IPS-18a (cell line): ENCODE results near the gene CSF1R.
"Not testable (repeated sequence)": the region's sequence is repeated elsewhere in the genome, so short reads cannot be mapped to it uniquely, and the experiment has no call there.

Experiments
- H3K27ac ChIP-seq: one replicate; pipeline ENCODE4 v1.5.1; 2013; ENCODE audit warnings: low read length
- H3K27me3 ChIP-seq: one replicate; pipeline ENCODE4 v1.6.1; 2013; ENCODE audit warnings: mild to moderate bottlenecking, low read length; ENCODE audit not compliant: control insufficient read depth, insufficient read depth
- H3K36me3 ChIP-seq: one replicate; pipeline ENCODE4 v1.6.1; 2013; ENCODE audit warnings: low read depth, low read length; ENCODE audit not compliant: control insufficient read depth
- H3K4me1 ChIP-seq: one replicate; pipeline ENCODE4 v1.6.1; 2013; ENCODE audit warnings: low read depth, low read length; ENCODE audit not compliant: control insufficient read depth
- H3K4me3 ChIP-seq: one replicate; pipeline ENCODE4 v1.5.1; 2013; ENCODE audit warnings: low read length
- H3K9ac ChIP-seq: one replicate; pipeline ENCODE4 v1.6.1; 2013; ENCODE audit warnings: mild to moderate bottlenecking, low read length, moderate library complexity
- H3K9me3 ChIP-seq: one replicate; pipeline ENCODE4 v1.6.1; 2013; ENCODE audit warnings: low read depth, low read length; ENCODE audit not compliant: control insufficient read depth

Gene CSF1R

DNA sequence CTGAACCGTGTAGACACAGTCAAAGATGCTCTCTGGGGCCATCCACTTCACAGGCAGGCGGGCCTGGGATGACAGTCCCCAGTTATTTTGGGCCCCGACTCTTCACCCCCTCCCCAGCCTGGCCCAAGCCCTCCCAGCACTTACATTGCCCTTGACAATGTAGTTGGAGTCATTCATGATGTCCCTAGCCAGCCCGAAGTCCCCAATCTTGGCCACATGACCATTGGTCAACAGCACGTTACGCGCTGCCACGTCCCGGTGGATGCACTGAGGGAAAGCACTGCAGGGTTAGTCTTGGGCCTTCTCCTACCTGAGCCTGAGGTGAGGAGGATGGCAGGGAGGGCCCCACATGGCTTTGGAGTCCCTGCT is 30.3 kb downstream of the CSF1R start:
- no peak overlapping the region for H3K4me3 ChIP-seq
- peaks cover 23% of the 10 kb centered on the region for H3K36me3 ChIP-seq
- no peak overlapping the region for H3K9ac ChIP-seq
- no peak overlapping the region for H3K27ac ChIP-seq
- H3K27me3 ChIP-seq = no peaks in the 10 kb centered on the region
- H3K9me3 ChIP-seq = no peaks in the 10 kb centered on the region
- H3K4me1 ChIP-seq = peaks cover 13% of the 10 kb centered on the region

DNA sequence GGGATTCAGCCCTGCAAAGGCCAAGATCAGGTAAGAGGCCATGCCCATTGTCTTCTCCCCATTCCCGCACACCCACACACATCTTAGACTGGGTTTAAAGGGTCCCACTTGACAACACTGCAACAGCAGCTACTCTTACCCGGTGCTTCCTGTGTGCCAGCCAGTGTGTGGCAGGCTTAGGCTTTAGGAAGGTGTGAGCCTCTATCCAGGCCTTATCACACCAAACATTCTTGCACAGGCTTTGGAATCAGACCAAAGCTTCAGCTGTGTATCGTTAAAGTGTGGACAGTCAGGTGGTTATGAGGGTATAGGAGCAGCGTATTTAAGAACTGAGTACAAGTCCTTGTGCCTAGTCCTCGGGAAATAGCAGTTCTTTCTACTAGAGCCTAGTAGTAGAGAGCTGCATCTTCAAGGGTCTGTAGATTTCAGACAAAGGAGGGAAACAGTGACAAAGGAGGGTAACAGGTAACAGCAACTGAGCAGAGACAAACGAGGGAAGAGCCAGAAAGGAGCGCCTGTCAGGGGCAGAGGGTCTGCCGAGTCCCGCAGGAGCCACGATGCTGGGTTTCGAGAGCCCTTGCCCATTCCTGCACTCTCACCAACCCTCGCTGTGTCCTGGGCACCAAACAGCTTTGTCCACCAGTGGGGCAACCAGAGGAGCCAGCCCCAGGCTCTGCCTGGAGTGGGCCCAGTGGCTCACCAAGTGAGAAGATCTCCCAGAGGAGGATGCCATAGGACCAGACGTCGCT is 30.9 kb downstream of the CSF1R start:
- no peaks in the 10 kb centered on the region for H3K27me3 ChIP-seq
- H3K27ac ChIP-seq = no peak overlapping the region
- no peak overlapping the region for H3K4me3 ChIP-seq
- peaks cover 28% of the 10 kb centered on the region for H3K36me3 ChIP-seq
- no peaks in the 10 kb centered on the region for H3K9me3 ChIP-seq
- peaks cover 13% of the 10 kb centered on the region for H3K4me1 ChIP-seq
- no peak overlapping the region for H3K9ac ChIP-seq

DNA sequence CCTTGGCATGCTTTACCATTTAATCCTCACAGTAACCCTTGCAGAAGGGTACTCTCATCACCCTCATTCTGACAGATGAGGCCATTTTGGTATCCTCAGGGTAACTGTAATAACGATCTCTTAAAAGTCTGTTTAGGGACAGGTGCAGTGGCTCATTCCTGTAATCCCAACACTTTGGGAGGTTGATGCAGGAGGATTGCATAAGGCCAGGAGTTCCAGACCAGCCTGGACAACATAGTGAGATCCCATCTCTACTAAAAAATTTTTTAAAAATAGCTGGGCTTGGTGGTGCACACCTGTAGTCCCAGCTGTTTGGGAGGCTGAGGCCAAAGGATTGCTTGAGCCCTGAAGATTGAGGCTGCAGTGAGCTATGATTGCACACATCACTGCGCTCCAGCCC is 31.8 kb downstream of the CSF1R start:
- Histone ChIP-seq H3K36me3 (peaks cover 36% of the 10 kb centered on the region), H3K9me3 (no peaks in the 10 kb centered on the region), H3K27ac (no peak overlapping the region), H3K27me3 (no peaks in the 10 kb centered on the region), H3K4me1 (peaks cover 13% of the 10 kb centered on the region), H3K9ac (no peak overlapping the region), H3K4me3 (no peak overlapping the region)

DNA sequence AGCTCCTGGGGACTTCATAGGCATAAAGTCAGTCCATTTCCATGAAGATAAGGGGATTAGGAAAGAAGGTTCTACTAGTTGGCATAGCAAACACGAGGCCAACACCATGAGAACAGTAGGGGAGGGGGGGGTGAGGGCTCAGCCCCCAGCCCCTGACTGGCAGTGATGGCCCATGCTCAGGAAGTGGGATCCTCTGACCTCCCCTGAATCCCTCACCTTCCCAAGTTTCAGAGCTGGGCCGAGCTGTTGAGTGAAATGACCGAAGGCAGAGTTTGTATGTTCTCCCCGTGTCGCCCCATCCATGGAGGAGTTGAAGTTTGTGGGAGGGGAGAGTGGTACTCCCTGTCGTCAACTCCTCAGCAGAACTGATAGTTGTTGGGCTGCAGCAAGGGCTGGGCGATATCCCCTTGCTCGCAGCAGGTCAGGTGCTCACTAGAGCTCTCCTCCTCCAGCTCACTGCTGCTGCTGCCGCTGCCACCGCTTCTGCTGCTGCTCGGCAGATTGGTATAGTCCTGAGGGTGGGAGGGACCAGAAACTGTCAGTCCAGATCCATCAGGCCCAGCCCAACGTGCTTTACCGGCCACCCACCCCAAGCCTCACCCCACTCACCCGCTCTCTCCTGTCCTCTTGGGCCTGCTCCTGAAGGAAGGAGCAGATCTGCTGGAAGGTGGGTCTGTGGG is 32.5 kb downstream of the CSF1R start:
- Histone ChIP-seq H3K27ac (no peak overlapping the region), H3K9me3 (no peaks in the 10 kb centered on the region), H3K4me3 (no peak overlapping the region), H3K9ac (no peak overlapping the region), H3K36me3 (peaks cover 43% of the 10 kb centered on the region), H3K4me1 (peaks cover 13% of the 10 kb centered on the region), H3K27me3 (no peaks in the 10 kb centered on the region)

DNA sequence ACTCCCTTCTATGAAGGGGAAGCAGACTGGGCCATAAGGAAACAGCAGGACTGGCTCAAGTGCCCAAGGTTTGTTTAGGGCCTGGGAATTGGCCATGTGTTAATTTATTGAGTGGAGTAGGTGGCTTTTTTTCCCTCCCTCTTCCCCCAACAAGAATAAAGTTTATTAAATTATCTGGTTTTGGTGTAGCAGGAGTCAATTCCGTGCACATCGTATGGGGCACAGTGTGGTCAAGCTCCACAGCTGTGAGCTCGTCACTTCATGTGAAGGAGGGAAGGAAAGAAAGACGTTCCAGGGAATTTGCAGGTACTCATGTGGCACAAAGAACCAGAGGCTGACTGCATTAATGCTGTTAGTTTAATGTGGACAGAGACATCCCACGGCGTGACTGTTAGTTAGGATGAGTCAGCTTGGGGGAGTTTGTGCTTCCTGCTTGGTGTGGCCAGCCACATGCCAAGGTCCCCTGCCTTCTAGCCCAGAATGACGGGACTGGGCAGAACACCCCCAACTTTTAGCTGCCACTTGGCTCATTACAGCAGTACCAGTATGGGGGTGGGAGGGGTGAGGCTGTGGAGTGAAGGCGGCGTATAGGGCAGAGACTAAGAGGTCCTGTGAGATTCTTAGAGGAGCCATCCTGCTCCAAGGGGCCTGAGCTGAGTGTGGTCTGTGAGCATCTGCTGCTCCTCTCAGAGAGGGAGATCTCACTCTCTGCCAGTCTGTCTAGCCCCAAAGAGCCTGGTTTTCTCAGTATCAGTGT is 33.2 kb downstream of the CSF1R start:
- Histone ChIP-seq H3K27ac (no peak overlapping the region), H3K4me1 (peaks cover 9% of the 10 kb centered on the region), H3K36me3 (peaks cover 51% of the 10 kb centered on the region), H3K27me3 (no peaks in the 10 kb centered on the region), H3K9ac (no peak overlapping the region), H3K4me3 (no peak overlapping the region), H3K9me3 (no peaks in the 10 kb centered on the region)

DNA sequence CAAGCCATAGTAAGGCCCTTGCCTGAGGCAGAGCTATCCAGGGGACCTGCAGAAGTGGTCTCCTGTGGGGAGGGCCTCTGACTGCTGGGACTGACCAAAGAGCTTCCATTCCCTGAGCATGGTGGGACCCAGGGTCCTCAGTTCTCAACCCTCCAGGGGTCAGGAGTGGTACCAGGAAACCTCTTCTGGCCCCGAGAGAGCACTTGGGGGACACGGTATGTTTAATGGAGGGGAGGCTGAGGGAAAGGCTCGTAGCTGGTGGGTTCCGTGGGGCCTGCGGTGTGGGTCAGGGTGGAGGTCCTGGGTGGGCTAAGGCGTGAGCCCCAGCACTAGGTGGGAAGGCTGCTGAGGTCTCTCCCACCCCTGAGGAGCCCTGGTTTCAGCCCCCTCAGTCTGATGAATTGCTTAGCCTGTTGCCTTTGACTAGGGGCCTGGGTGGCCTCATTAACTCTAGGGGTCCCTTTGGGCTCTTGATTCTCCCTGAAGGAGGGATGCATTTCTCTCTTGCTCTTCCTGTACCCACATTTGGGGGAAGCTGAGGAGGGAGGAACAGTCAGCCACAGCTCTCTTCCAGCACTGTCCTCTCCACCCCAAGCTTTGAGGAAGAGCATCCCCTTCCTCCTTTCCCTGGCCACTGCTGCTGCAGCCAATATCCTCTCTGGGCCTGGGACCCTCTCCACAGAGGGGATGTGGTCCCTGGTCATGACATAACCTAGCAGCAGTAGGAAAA is 34.0 kb downstream of the CSF1R start:
- Histone ChIP-seq H3K4me3 (no peak overlapping the region), H3K27me3 (no peaks in the 10 kb centered on the region), H3K4me1 (peaks cover 1% of the 10 kb centered on the region), H3K36me3 (peaks cover 58% of the 10 kb centered on the region), H3K27ac (no peak overlapping the region), H3K9me3 (no peaks in the 10 kb centered on the region), H3K9ac (no peak overlapping the region)

DNA sequence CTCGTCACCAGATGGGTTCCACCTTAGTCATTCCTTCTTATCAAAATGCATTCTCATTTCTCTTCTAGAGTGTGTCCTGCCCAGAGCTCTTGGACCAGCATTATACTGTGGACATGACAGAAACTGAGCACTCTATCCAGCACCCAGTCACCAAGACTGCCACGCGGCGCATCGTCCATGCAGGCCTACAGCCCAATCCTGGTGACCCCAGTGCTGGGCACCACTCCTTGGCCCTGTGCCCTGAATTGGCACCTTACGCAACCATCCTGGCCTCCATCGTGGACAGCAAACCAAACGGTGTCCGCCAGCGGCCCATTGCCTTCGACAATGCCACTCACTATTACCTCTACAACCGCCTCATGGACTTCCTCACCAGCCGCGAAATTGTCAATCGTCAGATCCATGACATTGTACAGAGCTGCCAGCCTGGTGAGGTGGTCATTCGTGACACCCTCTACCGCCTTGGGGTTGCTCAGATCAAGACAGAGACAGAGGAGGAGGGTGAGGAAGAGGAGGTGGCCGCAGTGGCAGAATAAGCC is 34.6 kb downstream of the CSF1R start:
- Histone ChIP-seq H3K36me3 (peaks cover 64% of the 10 kb centered on the region), H3K4me3 (no peak overlapping the region), H3K9ac (no peak overlapping the region), H3K4me1 (no peaks in the 10 kb centered on the region), H3K27me3 (no peaks in the 10 kb centered on the region), H3K9me3 (no peaks in the 10 kb centered on the region), H3K27ac (no peak overlapping the region)

DNA sequence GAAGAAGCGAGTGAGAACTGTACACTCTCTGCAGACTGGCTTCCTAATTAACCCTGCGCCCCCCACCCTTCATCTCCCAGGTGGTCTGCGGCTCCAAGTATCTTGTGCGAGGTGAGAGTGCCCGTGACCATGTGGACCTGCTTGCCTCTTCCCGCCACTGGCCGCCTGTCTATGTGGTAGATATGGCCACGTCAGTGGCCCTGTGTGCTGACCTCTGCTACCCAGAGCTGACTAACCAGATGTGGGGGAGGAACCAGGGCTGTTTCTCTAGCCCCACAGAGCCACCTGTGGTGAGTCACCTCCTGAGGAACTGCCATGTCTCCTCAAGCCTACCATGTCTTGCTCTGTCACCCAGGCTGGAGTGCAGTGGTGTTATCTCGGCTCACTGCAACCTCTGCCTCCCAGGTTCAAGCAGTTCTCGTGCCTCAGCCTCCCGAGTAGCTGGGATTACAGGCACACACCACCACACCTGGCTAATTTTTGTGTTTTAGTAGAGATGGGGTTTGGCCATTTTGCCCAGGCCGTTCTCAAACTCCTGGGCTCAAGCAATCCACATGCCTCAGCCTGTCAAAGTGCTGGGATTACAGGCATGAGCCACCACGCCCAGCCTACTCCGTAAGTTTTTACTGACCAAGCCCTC is 36.1 kb downstream of the CSF1R start:
- not testable (repeated sequence) for H3K4me3 ChIP-seq, H3K27ac ChIP-seq, H3K9ac ChIP-seq, H3K9me3 ChIP-seq, H3K27me3 ChIP-seq, H3K4me1 ChIP-seq
- H3K36me3 ChIP-seq = peaks cover 69% of the 10 kb centered on the region

DNA sequence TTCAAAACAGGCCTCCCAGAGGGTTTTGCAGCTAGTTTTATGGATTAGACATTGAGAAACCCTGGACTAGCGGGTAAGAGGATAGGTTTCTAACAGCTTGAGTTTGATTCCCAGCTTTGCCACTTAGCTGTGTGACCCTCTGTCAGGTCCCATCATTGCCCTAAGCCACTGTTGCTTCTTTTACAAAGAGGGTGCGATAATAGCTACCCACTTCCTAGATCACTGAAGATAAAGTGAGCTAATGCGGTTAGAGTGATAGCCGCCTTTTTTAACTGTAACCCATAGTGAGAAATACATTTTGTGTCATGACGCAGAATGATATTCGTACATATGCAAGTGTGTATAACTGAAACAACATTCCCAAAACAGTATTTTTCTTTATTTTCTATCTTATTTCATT is 40.3 kb downstream of the CSF1R start:
- peaks cover 86% of the 10 kb centered on the region for H3K36me3 ChIP-seq
- H3K4me3 ChIP-seq = no peak overlapping the region
- H3K27me3 ChIP-seq = no peaks in the 10 kb centered on the region
- no peaks in the 10 kb centered on the region for H3K4me1 ChIP-seq
- H3K27ac ChIP-seq = no peak overlapping the region
- no peak overlapping the region for H3K9ac ChIP-seq
- no peaks in the 10 kb centered on the region for H3K9me3 ChIP-seq

DNA sequence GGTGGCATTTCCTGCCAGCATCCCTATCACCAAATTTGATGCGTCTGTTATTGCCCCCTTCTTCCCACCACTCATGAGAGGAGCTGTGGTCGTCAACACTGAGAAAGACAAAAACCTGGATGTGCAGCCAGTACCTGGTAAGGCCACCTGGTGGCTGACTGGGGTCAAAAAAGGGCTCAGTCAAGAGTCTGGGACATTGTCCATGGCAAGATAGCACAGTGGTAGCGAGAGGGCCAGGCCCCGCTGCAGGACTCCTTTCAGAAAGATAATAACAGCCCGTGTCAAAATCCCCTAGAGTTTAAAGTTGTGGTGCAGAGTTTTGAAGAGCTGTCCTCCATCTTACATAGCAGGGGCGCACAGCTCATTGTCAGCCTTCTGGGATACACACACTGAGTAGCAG is 40.8 kb downstream of the CSF1R start:
- H3K4me3 ChIP-seq = no peak overlapping the region
- H3K4me1 ChIP-seq = no peaks in the 10 kb centered on the region
- H3K36me3 ChIP-seq = peaks cover 86% of the 10 kb centered on the region
- no peaks in the 10 kb centered on the region for H3K27me3 ChIP-seq
- no peak overlapping the region for H3K27ac ChIP-seq
- no peak overlapping the region for H3K9ac ChIP-seq
- H3K9me3 ChIP-seq = no peaks in the 10 kb centered on the region

DNA sequence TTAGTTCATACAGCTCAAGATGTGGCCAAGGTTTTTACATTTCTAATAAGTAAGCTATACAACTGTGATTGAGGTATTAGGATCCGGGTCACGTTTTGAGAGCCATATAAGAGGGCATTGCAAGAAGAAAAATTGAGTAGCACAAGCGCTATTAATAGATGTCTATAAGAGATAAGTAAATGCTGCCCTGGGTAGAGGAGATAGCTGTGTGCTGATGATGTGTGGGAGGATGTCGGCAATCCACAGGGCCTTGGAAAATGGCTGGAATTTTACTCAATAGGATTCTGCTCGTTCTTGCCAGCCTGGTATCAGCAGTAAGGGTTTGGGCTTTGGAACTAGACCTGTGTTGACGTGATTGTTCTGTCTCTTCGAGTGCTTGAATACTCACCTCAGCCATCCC is 41.6 kb downstream of the CSF1R start:
- Histone ChIP-seq H3K36me3 (peaks cover 83% of the 10 kb centered on the region), H3K27me3 (no peaks in the 10 kb centered on the region), H3K9me3 (no peaks in the 10 kb centered on the region), H3K4me1 (no peaks in the 10 kb centered on the region), H3K4me3 (no peak overlapping the region), H3K9ac (no peak overlapping the region), H3K27ac (no peak overlapping the region)
